HG03520 (cell line): ENCODE measurements around the gene TMEM178B.
A peak's percentile ranks its signal among the peaks of the same experiment; 100 is the strongest.

Experiments
- ATAC-seq: cut with Tn5 transposase; IDR thresholded peaks from one replicate; pipeline ENCODE4 v1.9.1; 2021; ENCODE audit warnings: mild to moderate bottlenecking, moderate library complexity; ENCODE audit not compliant: unreplicated experiment

Gene TMEM178B

DNA sequence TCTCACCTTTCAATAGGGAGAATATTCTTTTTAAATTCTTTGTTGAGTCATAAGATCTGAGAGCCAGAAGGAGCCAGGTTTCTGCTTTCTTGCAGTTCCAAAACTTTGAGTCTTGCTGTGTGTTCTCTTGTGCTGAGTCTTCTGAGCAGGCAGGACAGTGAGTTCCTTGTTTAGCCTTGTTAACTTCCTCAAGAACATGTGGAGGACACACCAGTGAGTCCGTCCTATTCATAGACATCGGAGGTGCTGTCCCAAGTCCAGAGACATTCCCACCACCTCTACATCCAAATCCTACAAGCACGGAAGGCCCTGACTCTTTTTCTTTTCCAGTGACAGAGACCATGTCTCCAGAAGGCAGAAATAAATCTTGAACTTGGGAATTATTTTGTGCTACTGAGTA lies 342.1 kb downstream of the TMEM178B start:
- ATAC-seq: no peak

DNA sequence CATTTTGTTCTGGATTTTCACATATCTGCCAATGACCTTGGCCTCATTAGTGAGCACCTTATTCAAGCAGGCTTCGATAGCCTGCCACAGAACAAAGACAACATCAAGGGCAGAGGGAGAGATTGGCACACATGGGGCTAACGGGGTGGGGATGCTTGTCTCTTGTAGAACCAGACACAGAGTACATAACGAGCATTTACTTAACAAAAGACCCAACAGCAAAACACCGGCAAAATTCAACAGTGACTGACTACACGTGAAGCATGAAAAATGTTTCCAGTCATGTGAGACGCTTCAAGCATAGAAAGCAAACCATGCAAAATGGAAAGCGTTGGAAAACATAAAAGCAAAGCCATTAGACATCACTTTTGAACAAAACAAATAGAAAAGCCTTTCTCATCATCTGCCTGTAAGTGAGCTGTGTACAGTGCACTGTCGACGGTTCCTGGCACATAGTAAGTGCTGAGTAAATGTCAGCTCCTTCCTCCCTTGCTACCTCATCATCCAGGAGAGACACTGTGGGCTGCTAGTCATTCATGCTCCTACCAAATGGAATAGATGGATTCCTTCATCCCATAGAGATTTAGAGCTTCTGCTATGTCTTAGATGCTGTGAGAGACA lies 342.9 kb downstream of the TMEM178B start:
- ATAC-seq: no peak

DNA sequence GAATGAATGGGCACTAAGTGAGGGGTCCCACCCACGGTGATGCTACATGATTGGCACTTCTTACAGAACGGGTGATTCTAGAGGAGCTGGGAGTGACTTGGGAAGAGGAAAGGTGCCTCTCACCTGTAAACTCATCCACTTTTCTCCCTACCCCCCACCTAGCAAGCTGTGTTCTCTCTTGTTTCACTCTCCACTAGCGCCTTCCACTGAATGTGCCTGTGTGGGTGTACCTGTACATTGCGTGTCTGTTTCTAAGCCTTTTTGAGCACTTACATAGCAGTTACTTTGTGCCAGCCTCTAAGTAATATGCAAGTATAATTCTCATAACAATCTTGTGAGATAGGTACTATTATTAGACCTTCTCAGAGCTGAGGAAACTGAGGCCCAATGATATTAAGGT lies 343.6 kb downstream of the TMEM178B start:
- ATAC-seq: no peak

DNA sequence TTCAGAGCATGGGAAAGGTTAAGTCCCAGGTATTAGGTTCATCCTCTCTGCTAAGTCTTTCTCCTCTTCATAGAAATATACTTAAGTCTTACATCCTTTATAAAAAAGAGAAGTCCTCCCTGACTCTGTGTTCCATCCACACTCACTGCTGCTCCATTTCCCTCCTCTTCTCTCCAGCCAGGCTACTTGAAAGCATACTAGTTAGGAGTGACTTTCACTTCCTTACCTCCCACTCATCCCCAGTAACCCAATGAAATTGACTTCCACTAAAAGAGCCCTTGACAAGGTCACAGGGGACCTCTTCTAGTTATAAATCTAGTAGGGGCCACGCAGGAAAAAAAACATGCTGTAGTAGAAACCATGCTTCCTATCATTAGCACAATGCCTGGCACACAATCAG lies 344.2 kb downstream of the TMEM178B start:
- ATAC-seq: no peak

DNA sequence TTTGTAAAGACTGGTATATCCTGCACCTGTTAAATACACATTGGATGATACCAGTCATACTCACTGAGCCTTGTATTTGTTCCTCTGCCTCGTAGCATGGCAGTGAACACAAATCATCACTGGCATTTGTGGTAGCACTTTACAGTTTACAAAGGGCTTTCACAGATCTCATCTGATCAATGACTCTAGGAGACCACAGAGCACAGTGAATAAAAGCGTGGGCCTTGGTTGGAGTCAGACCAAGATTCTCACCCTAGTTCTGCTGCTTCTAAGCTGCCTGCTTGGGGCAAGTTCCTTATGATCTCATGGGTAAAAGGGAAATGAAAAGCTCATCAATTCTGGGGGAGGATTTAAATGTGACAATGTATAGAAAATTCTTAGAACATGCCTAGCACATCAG lies 347.4 kb downstream of the TMEM178B start:
- ATAC-seq: no peak

DNA sequence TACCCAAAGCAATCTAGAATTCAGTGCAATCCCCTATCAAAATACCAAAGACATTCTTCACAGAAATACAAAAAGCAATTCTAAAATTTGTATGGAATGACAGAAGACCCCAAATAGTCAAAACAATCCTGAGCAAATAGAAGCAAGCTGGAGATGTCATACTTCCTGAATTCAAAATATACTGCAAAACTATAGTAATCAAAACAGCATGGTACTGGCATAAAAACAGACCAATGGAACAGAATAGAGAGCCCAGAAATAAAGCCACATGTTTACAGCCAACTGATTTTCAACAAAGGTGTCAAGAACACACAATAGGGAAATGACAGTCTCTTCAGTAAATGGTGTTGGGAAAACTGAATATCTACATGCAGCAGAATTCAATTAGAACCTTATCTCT lies 353.3 kb downstream of the TMEM178B start:
- ATAC-seq: no peak

DNA sequence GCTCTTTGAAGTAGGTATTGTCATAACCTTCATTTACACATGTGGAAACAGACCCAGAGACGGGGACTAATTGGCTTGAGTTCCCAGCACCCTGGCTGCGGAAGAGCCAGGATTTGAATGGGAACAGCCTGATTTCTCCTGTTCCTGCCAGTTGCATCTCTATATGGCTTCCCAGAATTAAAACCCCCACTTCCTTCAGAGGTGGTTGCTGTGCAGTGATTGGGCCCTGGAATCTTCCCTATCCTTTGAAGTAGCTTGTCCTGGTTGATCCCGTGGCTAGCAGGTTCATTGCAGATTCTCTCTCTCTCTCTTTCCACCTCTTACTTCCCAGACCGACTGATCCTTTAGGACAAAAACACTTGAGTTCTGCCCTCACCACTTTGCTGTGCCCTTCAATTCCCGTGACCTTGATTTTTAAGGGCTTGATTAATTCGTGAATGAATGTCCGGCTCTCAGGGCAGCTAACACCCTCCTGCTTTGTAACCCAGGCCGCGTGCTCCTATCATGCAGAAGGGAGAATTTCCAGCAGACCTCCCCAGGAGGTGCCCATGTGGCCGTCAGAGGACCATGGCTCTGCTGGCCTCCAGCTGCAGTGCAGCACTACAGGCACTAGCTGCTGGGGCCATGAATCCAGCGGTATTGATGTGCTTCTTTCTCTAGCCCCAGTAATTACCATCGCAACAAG lies 356.7 kb downstream of the TMEM178B start:
- ATAC-seq: no peak

DNA sequence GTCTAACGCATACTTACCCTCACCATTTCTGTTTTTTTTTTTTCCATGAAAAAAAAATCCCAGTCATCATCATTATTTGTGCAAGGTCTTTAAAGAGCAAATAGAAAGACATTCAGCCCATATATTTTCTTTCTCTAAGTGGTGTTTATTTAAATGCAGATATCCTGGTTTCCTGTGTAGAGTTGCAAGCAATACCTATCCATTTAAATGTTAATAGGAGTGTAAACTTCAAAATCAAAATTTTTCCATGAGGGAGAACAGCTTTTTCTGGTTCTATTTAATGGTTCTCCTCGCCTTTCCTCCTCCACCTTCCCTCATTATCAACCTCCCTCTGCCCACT lies 357.2 kb downstream of the TMEM178B start:
- no peak for ATAC-seq

DNA sequence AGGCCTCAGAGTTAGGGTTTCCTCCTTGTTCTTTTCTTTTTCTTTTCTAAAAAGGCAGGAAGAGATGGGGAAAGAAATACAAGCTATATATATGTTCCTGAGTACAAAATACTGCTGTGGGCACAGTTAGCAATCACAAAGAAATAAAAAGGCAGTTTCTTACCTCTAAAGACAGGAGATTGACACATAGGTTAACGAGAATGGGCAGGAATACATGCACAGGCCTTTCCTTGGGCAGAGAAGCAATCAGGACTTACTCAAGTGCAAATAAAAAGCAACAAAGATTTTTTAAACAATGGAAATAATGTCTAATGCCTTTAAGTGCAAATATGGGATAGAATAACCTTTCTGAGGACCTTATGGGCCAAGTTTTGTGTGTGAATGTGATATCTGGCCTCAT lies 357.8 kb downstream of the TMEM178B start:
- no peak for ATAC-seq

DNA sequence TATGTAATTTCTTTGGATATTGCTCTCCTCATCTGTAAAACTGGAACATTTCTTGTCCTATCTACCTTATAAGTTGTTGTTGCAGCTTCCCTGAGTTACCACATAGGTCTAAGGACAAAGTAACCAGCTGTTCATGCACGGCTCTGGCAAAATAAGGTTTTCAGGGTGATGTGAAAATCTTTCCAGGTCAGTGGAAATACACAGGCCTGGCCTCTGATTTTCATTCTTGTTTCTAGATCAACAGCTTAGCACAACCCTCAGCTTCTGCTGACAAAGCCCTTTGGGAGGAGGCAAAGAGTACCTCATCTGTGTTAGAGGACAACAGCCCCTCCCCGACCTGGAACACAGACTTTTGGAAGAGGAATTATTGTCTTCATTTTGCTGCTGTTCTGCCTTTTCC lies 359.8 kb downstream of the TMEM178B start:
- no peak for ATAC-seq

DNA sequence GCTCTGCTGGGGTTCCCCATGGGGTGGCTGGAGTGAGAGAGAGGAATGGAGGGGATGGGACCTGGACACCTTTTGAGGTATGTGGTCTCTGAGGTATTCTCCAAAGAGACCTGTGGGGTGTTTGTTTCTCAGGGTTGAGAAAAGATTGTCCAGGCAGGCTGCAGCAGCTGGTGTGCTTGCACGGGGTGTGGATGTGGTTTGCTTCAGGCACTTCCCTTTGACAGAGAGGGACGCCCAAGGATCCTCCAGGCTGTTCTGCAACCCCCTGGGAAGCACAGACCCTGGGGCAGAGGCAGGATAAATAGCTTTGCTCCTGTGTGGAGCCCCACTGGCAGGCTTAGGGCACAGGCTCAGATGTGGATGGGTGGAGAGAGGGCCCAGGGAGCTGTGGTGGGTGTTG lies 362.3 kb downstream of the TMEM178B start:
- ATAC-seq: no peak

DNA sequence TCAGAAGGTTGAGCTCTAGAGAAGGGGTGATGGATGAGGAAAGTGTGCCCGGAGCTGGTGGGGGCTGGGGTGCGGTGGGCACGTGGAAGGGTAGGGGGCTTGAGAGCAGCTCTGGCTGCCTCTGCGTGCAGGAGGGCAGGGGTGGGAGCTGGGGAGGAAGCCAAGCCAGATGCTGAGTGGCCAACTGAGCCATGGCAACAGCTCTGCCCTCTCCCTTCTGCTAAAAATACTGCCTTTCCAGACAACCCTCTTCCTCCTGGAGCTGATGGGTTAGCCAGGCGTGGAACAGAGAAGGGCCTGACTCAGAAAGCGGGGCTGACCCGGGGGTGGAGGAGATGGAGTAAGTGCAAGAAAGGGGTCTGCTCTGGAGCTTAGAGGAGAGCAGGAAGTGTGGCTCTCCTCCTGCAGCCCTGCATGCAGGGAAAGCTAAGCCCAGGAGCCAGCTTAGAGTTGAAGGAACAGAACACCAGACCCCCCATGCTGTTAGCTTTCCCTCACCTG lies 362.8 kb downstream of the TMEM178B start:
- no peak for ATAC-seq

DNA sequence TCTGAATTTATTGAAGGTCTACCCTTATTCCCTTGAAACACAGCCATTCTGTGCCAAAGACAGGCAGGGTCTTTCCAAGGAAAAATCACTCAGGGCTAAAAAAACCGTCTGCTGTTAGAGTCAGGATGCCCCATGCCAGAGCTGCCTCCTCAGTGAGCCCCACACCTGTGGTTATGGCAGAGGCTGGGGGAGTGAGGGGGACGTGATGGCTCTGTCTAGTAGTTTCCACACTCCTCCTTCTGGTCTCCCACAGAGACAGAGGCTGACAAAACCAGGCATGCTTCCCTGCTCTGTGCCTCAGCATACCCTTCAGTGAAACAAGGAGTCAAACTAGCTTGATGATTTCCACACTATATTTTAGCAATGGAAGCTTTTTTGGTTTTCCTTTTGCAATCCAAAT lies 365.3 kb downstream of the TMEM178B start:
- no peak for ATAC-seq

DNA sequence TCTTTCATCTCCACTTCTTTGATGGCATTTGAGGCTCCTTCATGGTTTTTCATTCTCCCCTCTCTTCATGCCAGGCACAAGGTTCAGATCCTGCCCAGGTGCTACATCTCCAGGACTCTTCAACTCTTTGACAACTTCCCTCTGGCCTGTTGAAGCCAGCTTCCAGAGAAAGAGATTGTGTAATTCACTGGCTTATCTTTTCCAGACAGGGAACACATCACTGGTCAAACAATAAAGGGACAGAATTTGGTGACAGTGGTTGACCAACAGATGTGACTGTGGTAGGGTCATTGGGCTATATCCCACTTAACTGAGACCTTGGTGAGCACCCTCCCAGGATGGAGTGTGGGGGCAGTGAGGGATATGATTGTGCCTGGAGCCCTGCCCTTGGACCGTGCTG lies 365.9 kb downstream of the TMEM178B start:
- no peak for ATAC-seq

DNA sequence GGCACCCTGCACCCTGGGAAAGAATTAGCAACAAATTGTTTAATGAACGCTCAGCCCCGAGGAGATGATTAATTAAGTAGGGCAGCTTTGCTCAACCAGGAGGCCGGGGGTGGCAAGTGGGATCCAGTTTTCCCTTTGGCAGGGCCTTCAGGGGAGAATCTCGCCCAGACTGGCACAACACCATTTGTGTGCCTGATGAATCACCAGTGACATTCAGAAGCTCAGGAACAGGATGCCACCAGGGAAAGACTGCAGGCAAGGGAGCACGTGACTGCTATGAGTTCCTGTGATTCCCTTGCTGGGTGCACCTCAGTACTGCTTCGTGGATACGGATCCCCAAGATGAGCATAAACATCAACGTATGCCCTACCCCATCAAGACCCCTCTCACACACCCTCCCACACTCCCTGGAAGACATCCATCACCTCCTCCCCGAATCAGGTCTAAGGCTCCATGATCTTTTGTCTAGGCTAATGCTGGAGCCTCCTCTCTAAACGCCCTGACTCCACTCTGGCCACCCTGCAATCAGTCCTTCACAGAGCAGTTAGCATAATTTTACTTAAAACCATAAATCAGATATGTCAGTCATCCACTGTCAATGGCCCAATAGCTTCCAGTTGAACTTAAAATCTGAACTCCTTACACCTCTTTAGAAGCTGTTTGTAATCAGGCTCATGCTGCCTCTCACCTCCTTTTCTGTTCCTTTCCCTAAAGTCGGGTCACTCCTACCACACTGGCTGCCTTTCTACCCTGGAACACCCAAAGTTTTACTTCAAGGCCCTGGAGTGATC lies 368.2 kb downstream of the TMEM178B start:
- ATAC-seq: no peak

DNA sequence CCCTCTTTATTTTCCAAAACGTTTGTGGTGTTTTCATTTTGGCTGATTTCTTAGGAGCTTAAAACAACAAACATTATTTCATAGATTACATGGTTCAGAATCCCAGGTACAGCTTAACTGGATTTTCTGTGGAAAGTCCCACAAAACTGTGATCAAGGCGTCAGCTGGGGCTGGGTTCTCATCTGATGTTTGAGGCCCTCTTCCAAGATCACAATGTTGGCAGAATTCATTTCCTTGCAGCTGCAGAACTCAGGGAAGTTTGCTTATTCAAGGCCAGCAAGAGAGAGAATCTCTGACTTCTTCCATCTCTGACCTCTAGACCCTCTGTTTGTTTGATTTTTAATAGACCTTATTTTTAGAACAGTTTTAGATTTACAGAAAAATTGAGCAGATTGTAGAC lies 368.9 kb downstream of the TMEM178B start:
- ATAC-seq: no peak

DNA sequence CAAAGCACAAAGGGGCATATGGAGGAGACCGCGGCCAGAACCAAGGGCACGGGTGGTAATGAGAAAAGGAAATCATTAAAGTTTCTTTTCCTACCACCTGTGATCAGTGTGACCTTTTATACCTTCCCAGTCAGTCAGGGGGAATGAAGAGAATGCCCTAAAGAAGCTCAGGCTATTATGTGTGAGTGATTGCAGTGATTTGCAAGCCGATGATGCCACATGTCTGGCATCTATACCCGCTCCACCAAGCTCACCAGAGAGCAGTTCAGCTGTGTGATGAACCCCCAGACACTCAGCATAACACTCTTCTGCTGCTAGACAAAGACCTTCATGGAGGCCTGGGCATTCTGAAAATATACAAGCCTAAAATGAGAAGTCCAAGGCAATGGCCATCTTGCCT lies 371.1 kb downstream of the TMEM178B start:
- no peak for ATAC-seq

DNA sequence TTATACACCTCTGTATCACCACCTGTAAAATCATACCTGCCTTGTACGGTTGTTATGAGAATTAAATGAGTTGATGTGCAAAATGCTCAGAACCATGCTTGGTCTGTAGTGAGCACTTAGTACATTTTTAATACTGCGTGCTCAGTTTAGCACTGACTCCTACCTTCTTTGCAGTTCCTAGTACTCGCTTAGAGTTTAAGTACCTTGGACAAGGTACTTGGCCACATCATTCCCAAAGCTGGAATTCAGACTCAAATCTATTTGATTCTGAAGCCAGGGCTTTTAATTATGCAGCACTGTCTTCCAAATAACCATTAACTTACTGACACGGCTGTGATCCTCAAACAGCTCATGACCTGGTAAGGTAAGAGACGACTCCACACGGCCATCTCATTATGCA lies 377.4 kb downstream of the TMEM178B start:
- ATAC-seq: no peak

DNA sequence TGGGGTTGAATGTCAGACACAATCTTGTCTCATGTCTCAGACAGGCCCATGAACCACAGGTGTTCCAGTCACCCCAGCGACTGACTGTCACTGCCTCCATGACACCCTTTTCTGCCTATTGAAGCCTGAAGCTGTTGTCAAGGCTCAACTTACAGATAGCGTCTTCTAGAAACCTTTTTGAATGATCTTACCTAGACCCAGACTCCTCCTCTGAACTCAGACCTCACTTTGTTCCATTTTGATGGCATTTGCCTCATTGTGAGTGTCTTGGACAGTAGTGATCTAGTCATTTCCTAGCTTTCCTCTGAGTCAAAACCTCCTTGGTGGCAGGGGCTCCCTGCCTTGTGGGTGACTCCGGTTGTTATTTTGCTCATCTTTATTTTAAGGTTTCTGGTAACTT lies 379.0 kb downstream of the TMEM178B start:
- peak; percentile 64 for ATAC-seq

DNA sequence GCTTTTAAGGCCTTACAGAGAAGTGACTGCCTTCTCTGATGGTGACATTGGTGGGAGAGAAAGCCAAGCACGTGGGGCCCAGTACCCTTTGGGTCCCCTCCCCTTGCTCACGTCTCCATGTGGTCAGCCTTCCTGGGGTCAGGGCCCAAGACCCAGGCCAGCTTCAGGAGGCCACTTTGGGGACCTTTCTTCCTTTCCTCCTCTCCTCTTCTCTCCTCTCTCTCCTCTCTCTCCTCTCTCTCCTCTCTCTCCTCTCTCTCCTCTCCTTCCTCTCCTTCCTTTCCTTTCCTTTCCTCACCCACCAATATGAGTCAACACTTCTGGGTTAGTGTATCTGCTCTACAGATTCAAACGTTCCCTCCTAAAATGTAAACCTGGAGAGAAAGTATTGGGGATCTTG lies 380.5 kb downstream of the TMEM178B start:
- ATAC-seq: no peak

DNA sequence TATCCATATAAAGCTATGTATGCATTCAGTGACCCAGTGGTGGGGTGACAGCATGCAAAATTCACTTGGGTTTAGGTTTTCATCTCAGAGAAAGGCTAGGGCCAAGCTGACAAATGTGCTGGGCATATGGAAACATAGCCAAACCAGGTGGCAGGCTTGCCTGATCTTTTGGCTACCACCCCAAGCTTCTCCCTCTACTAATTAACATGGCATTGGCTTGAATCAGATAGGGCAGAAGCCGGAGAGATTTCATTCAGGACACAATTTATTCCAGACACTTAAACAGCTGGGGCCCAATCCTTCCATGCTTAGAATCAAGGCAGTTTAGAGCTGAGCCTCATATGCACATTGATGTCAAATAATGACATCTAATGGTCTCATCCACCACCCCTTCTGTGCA lies 381.9 kb downstream of the TMEM178B start:
- no peak for ATAC-seq

DNA sequence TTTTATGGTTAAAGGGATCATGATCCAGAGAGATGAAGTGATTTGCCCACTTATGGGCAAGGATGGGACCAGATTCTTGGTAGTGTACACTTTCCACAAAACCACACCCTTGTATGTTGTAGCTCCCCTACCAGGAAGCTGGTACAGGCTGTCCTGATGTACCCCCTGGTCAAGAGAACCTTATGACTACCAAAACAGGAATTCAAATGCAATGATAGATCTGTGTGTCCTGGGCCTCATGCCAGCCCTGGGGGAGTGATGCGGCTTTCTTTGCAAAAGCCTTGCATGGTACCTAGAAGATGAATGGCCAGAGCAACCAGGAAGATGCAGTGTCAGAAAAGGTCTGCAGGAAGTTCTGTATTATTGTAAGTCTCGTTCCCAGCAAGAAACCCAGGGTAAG lies 382.4 kb downstream of the TMEM178B start:
- ATAC-seq: no peak
